ENCODE data around the gene PDZRN4. TPM values are rescaled to one million over a fixed set of nuclear protein-coding genes. Genes with fewer than 3 reads are reported as not detected.
"Not testable (repeated sequence)": the region's sequence is repeated elsewhere in the genome, so short reads cannot be mapped to it uniquely, and the experiment has no call there.

PDZRN4 gene
- polyA plus RNA-seq, 2 of the 4 experiments (the other 2 are of a cell fraction) = 0.03 TPM

DNA sequence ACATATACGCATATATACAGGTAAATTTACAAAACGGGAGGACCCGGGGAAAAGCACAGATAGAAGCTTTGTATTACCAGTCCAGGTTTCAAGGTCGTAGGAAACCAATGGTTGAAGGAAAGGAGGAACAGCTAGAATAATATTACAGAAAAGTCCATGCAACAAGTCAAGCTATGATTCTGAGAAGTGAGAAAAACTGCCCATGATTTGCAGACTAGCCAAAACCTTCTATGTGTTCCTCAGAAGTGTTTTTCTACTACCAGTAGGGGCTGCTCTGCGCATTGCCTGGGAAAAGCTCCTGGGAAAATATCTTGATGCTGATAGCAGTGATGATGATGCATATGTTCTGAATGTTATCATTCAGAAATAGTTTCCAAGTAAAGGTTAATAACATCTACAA lies 2.2 kb downstream of the PDZRN4 start (continued):
- TF ChIP-seq TP53 (CRISPR knock-in tag; IDR thresholded peaks at IDR 0.05) (no peak), POLR2A (IDR thresholded peaks at IDR 0.05; ENCODE audit: low read length) (no peak)

GRCh38 chr12:41191549-41191948 lies 3.4 kb downstream of the PDZRN4 start:
- H3K4me2 ChIP-seq; FAIRE-seq; DNase-seq (ENCODE audit: low read depth in 1 of 2, low spot score in 1 of 2); H3K9me3 ChIP-seq; H3K4me1 ChIP-seq; H3K27ac ChIP-seq; POLR2A ChIA-PET; H3K4me3 ChIP-seq; ATAC-seq: not testable (repeated sequence)
- peak; percentile 87 for TF ChIP-seq ZC3H11A (IDR thresholded peaks at IDR 0.05)
- CTCF ChIA-PET = interaction anchor here (1.0 kb wide), 1 partner anchor 833 kb away, joined by 4 read pairs; no protein-coding TSS in a partner anchor
- WGBS (ENCODE audit: missing lambda C conversion rate) = 58% methylated on average over 3 of the region's 3 CpGs

- TF ChIP-seq, protein P1, sequence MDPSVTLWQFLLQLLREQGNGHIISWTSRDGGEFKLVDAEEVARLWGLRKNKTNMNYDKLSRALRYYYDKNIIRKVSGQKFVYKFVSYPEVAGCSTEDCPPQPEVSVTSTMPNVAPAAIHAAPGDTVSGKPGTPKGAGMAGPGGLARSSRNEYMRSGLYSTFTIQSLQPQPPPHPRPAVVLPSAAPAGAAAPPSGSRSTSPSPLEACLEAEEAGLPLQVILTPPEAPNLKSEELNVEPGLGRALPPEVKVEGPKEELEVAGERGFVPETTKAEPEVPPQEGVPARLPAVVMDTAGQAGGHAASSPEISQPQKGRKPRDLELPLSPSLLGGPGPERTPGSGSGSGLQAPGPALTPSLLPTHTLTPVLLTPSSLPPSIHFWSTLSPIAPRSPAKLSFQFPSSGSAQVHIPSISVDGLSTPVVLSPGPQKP (IDR thresholded peaks at IDR 0.05; ENCODE audit: low read depth, low read length) = no peak
- TF ChIP-seq ESRRA (IDR thresholded peaks at IDR 0.05; ENCODE audit: borderline replicate concordance, low read length) = no peak
- TF ChIP-seq, protein P2, sequence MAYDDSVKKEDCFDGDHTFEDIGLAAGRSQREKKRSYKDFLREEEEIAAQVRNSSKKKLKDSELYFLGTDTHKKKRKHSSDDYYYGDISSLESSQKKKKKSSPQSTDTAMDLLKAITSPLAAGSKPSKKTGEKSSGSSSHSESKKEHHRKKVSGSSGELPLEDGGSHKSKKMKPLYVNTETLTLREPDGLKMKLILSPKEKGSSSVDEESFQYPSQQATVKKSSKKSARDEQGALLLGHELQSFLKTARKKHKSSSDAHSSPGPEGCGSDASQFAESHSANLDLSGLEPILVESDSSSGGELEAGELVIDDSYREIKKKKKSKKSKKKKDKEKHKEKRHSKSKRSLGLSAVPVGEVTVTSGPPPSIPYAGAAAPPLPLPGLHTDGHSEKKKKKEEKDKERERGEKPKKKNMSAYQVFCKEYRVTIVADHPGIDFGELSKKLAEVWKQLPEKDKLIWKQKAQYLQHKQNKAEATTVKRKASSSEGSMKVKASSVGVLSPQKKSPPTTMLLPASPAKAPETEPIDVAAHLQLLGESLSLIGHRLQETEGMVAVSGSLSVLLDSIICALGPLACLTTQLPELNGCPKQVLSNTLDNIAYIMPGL (CRISPR knock-in tag; IDR thresholded peaks at IDR 0.05; ENCODE audit: borderline replicate concordance) = no peak
- TF ChIP-seq RARB (CRISPR knock-in tag; IDR thresholded peaks at IDR 0.05) = no peak
- no peak for TF ChIP-seq EHMT2 (IDR thresholded peaks at IDR 0.05; ENCODE audit: low read depth)
- TF ChIP-seq ZSCAN20 (CRISPR knock-in tag; IDR thresholded peaks at IDR 0.05) = no peak
- TF ChIP-seq BCL3 (IDR thresholded peaks at IDR 0.05) = no peak
- no peak for TF ChIP-seq HEYL (CRISPR knock-in tag; IDR thresholded peaks at IDR 0.05)
- TF ChIP-seq MAX (IDR thresholded peaks at IDR 0.05) = no peak
- no peak for TF ChIP-seq CBX2 (IDR thresholded peaks at IDR 0.05; ENCODE audit: borderline replicate concordance, low read depth)
- WGBS (ENCODE audit: missing lambda C conversion rate) = 35% methylated on average over 1 of the region's 1 CpG
- ATAC-seq = no peak
Observed at GRCh38 chr12:41193311-41193710, 5.2 kb downstream of the PDZRN4 start.

GRCh38 chr12:41202051-41202450 lies 13.9 kb downstream of the PDZRN4 start:
- no peak overlapping the region for H3K4me2 ChIP-seq
- WGBS (ENCODE audit: missing lambda C conversion rate) = 48% methylated on average over 2 of the region's 2 CpGs
- ATAC-seq (no peak), FAIRE-seq (no peak), DNase-seq (ENCODE audit: low read depth in 1 of 2, low spot score in 1 of 2) (no peak)
- no peak overlapping the region for H3K27ac ChIP-seq
- H3K4me1 ChIP-seq = no peaks in the 10 kb centered on the region
- H3K9me3 ChIP-seq = no peaks in the 10 kb centered on the region
- CTCF ChIA-PET = no interaction called here
- TF ChIP-seq CHD2 (IDR thresholded peaks at IDR 0.05; ENCODE audit: low read length, partially characterized antibody) = no peak
- TF ChIP-seq FOXS1 (CRISPR knock-in tag; IDR thresholded peaks at IDR 0.05) = no peak
- no peak for TF ChIP-seq SMC3 (IDR thresholded peaks at IDR 0.05)
- H3K4me3 ChIP-seq = no peak overlapping the region
- POLR2A ChIA-PET = no interaction called here

More at GRCh38 chr12:41193311-41193710, 5.2 kb downstream of the PDZRN4 start:
- DNase-seq (ENCODE audit: low read depth in 1 of 2, low spot score in 1 of 2) = no peak
- Histone ChIP-seq H3K4me1 (peaks cover 5% of the 10 kb centered on the region; the same call in 1 of the 3 replicates), H3K4me3 (no peak overlapping the region), H3K4me2 (no peak overlapping the region), H3K9me3 (no peaks in the 10 kb centered on the region), H3K27ac (no peak overlapping the region)
- FAIRE-seq = no peak
- ChIA-PET POLR2A (no interaction called here), CTCF (no interaction called here)
